Sigmoid colon (tissue), 4 donors: ENCODE results near the gene HMGN1.

ENCODE experiments used
- EP300 ChIP-seq, 4 donors: sonication (generic); formaldehyde crosslinking; IDR thresholded peaks; one replicate each; pipeline ENCODE4 v1.6.1; 2017; ENCODE audit warnings: antibody characterized with exemption in 4 of 4
- POLR2A ChIP-seq, 2 donors: fragments of 450-650 bp; IDR thresholded peaks; one replicate each; pipeline ENCODE4 v1.6.1; 2016; ENCODE audit warnings: antibody characterized with exemption in 2 of 2, mild to moderate bottlenecking in 2 of 2, moderate library complexity in 2 of 2

DNA sequence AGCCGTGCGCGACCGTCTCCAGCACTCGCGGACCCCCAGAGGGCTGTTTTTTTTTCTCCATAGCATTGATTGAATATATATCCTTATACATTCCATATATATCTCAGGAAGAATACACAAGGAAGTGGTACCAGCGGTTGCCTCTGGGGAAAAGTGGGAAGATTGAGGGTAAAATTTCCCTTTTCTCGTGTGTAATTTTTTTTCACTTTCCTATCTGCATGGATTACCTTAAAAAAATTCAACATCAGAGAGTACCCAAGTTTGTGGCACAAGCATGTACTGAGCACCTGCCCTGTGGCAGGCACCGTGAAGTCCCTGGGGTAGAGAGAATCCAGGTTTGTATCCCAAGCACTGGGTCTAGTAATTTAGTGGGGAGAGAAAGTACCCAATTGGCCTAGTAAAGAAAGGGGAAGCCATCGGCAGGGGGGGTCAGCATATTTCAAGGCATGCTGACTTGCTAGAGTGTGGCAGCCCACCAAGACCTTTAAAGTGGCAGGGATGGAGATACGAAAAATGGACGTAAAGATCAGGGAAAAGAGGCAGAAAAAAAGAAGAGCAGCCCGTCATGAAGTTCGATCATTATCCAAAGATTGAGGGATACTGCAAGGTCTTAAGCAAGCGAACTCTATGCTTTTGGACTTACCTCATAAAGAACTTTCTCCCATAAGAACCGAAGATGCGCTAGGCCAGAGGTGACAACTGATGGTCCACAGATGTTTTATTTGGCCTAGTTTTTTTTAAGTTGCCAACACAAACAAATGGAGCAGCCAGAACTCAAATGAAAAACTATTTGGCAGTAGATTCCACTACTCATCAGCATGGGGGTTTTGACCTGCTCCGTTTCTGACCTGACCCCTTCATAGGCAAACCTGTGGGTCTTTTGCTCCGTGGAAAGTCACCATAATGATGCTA is 1.5 kb upstream of the HMGN1 start:
- TF ChIP-seq POLR2A (IDR thresholded peaks at IDR 0.05) (no peak), EP300 (IDR thresholded peaks at IDR 0.05) (no peak)
